ENCODE data around the gene FAM120AOS. TPM values are rescaled to one million over a fixed set of nuclear protein-coding genes. Genes with fewer than 3 reads are reported as not detected.

Gene FAM120AOS
- total RNA-seq: 23.6 and 25.3 TPM in 2 replicates

GRCh38 chr9:93453047-93453914, at the start of gene FAM120AOS:
Gene FAM120AOS, minus strand, starts transcription at chr9:93453581. Its CDS starts 872 bp downstream, at chr9:93452709.

GRCh38 chr9:93450945-93451815, 2.2 kb downstream of the FAM120AOS start, which contains the start of gene FAM120A:
Gene FAM120A, plus strand, starts transcription at chr9:93451685. Its CDS starts 231 bp downstream, at chr9:93451916.

Other genes starting within 250 kb of the FAM120AOS start
- 59.6 and 84.1 TPM in 2 replicates for gene FAM120A, start 1.9 kb downstream of the FAM120AOS start, total RNA-seq
- gene PHF2, start 123.0 kb upstream of the FAM120AOS start, total RNA-seq: 8.4 and 12.1 TPM in 2 replicates